ENCODE measurements around the gene KLC4. TPM values are rescaled to one million over a fixed set of nuclear protein-coding genes. Genes with fewer than 3 reads are reported as not detected.
"Not testable (repeated sequence)": the region's sequence is repeated elsewhere in the genome, so short reads cannot be mapped to it uniquely, and the experiment has no call there.

KLC4 gene
- total RNA-seq, 1 experiment from 2014 or later: 10.1 TPM

DNA sequence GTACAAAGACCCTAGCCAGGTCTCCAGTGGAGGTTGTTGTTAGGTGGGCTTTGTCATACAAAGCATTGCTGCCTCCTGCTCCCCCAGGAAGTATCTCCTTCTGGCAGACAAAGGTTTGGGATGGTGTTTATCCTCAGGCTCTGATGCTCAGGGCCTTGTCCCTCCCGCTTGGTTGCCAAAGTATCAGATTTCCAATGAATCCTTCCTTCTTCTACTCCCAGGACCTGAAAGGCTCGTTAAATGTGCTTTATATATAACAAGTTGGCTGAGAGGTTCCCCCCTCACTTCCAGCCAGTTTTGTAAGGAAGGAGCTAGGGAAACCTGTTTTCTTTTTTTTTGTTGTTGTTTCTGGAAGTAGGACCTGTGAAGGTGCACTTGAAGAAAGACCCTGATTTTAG is 31.1 kb downstream of the KLC4 start:
- no peak for DNase-seq (ENCODE audit: extremely low read depth, low read depth)

DNA sequence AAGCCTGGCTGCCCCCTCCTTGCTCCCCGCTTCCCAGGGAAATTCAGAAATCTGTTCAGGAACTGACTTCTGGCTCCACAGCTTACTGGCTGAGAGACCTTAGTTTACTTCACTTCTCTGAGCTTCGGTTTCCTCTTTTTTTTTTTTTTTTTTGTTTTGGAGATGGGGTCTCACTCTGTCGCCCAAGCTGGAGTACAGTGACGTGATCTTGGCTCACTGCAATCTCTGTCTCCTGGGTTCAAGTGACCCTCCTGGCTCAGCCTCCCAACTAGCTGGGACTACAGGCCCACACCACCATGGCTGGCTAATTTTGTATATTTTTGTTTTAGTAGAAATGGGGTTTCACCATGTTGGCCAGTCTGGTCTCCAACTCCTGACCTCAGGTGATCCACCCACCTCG is 31.6 kb downstream of the KLC4 start:
- no peak for DNase-seq (ENCODE audit: extremely low read depth, low read depth)

DNA sequence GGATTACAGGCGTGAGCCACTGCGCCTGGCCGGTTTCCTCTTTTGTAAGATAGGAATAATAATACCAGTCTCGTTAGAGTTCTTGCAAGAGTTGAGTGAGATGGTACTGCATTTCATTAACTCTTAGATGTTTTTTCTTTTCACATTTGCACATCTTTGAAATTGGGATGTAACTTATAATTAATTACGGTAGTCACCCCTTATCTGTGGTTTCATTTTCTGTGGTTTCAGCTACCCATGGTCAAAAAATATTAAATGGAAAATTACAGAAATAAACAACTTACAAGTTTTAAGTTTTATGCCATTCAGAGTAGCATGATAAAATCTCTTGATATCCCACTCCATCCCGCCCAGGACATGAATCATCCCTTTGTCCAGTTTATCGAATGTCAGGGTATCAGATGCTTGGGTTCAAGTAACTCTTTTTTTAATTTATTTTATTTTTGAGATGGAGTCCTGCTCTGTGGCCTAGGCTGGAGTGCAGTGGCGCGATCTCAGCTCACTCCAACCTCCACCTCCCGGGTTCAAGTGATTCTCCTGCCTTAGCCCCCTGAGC is 32.1 kb downstream of the KLC4 start:
- no peak for DNase-seq (ENCODE audit: extremely low read depth, low read depth)

DNA sequence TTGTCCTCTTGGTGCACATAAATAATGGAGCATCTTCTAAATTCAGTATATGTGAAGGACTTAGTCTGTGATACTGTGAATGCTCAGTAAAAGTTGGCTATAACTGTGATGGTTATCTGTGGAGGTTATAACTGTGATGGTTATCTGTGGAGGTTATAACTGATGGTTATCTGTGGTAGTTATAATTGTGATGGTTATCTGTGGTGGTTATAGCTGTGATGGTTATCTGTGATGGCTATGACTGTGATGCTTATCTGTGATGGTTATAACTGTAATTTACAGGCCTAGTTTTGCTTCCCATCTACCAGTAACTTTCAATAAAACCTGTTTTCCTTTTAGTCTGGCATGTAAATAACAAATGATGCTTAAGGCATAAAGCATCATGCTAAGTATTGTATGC is 33.2 kb downstream of the KLC4 start:
- no peak for DNase-seq (ENCODE audit: extremely low read depth, low read depth)

DNA sequence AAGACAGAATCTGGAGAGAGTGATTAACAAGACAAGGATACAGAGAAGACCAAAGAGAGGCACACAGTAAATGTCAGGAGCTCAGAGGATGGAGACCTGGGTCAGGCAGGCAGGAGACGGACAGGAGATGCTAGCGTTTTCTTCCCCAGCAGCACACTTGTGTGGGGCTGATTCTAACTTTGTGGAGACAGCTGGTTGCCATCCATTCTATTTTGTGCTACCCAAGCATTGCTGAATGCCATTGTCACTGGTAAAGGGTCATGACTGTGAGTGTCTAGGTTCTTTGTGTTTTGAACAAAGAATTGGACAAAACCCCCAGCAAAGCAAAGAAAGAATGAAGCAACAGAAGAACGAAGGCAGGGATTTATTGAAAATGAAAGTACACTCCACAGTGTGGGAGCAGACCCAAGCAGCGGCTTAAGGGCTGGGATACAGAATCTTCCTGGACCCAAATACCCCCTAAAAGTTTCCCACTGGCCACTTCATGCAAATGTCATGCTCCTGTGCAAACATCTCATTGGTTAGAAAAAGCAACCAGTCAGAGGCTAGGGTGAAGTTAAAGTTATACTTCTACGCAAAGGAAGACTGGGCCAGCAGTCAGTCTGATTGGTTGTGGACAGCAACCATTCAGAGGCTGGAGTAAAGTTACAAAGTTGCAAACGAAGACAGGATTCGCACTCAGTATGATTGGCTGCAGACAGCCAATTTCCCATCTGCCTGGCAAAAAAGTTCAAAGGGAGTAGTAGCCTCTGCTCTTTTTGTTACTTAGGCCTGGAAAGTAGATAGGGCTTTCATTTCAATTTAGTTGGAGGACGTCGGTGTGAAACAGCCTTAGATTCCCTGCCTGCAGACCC is 34.2 kb downstream of the KLC4 start:
- no peak for DNase-seq (ENCODE audit: extremely low read depth, low read depth)

DNA sequence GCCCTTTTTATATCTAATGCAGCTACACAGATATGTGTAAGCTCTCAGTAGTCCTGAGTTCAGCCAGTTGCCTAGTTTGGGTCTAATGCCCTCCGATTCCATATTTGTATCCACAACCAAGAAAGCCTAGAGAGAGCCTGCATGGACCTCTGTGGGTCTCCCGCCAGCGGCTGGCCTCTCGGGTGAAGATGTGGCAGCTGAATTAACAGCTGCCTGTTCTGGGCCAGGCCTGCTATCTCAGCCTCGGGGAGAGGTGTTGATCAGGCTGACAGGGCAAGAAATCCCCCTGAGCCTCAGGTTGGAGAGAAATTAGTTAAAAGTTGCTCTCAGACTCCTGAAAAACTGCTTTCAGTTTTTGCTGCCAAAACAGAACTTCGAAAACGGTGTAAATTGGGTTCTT is 36.5 kb downstream of the KLC4 start:
- DNase-seq (ENCODE audit: extremely low read depth, low read depth): no peak

DNA sequence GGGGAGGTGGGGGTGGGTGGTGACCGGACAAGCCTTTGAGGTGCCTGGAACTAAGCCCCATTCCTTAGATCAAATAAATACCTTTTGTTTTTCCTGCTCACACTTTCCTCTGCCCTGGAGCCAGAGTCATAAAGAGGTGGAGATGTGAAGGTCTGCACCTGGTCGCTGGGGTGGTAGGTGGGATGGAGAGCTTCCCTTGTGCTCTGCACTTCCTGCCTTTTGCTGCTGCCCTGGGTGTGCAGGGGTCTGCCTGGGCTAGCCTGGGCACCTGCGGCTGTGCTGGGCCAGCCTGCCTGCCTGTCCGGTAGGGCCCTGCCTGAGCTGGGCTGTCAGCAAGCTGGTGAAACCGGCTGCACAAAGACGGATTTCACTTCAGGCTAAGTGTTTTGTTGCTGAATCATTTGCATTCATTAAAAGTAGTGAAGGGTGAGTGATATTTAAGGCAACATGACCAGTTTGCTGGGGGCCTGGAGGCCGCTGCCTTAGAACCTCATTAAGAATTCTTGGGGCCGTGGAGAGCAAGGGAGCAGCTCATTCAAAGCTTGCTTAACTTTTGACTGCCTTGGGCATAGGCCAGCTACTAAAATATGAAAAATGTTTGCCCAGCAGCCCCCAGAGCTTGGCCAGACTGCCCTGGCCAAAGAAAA is 37.1 kb downstream of the KLC4 start:
- no peak for DNase-seq (ENCODE audit: extremely low read depth, low read depth)

DNA sequence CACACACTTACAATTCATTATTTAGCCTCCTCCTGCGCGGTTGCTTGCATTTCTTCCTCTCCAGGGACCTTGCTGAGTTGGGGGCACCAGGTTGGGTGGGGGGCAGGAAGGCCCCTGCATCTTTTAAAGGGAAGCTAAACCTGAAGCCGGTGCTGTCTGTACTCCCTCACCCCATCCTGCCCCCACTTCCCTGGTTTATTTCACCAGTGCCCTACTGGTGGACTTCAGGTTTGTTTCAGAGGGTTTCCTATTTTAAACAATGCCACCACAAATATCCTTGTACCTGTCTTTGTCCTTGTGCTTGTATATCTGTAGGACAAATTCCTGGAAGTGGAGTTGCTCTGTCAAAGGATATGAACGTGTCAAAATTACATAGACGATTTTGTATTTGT is 37.7 kb downstream of the KLC4 start:
- DNase-seq (ENCODE audit: extremely low read depth, low read depth): no peak

DNA sequence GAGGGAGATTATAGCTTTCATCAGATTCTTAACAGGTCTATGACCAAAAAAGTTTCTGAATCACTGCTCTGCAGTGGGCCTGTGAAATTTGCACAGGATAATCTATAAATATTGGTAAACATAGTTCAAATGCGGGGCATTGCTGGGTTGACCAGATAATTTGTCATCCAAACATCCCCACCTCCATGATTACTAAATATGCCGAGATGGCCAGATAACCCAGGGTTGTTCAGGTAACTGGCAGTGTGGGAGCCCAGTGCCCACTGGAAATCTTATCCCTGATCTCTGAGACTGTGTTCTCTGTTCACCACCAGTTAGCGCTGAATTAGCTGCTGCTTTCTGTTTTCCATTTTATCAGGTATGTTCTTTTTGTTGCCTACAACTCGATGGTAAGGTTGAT is 38.1 kb downstream of the KLC4 start:
- DNase-seq (ENCODE audit: extremely low read depth, low read depth): no peak

DNA sequence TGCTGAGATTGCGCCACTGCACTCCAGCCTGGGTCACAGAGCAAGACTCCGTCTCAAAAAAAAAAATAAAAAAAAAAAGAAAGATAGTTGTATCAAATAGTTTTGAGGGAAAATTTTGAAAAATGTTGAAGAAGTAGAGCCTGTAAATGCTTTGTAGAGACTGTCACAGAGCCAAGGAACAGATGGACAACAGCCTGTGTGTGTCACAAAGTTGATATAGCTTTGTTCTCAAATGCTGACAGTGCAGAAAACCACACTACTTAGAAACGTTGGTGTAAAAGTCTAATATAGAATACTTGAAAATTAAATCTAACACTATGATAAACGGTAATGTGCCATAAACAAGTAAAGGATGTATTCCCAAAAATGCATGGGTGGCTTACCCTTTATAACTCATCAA is 42.1 kb downstream of the KLC4 start:
- DNase-seq (ENCODE audit: extremely low read depth, low read depth): no peak

DNA sequence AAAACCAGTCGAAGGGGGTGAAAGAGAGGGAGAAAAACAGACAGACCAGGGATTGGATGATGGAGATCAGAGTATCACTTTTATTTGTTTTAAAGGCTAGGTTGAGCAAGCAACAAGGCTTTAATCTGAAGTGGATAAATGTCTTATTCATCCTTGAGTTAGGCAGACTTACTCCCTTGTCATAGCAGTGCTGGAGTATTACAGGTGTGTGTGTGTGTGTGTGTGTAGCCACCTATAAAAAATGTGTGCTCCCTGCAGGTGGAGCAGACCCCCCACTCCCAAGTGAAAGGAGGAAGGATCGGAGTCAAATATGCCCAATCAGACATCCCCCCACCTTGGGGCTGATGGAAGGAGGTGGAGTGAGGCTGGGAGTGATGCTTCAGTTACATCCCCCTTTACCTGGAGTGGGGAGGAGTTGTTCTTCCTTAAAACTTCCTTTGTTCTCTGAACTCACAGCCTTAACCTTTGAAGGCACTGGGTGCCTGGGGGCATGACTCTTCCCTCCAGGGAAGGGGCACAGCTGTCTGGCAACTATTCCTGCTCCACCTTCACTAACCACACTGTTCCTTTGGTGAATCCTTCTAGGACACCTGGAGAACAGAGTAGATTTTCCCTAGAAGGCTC is 43.9 kb downstream of the KLC4 start:
- DNase-seq (ENCODE audit: extremely low read depth, low read depth): no peak

DNA sequence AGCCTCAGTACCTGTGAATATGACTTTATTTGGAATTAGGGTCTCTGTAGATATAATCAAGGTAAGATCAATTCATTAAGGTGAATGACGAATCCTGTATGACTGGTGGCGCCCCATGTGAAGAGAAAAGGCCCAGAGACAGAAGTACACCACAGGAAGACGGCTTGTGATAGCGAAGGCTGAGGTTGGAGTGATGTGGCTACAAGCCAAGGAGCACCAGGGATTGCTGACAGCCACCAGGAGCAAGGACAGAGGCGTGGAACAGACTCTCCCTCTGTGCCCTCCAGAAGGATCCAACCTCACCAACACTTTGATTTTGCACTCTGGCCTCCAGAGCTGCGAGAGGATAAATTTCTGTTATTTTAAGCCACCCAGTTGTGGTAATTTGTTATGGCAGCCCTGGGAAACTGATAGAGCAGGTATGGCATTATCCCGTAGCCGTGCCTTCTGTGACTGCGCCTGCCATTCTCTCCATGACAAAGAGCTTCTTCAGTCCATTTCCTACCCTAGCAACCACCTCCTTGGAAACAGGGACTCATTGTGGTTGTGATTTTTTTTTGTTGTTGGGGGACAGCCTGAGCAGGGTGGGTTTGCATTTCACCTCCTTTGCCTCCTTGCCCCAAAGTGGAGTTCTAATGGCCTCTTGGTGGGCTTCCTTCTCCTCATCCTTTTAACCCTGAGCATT is 46.2 kb downstream of the KLC4 start:
- no peak for DNase-seq (ENCODE audit: extremely low read depth, low read depth)

DNA sequence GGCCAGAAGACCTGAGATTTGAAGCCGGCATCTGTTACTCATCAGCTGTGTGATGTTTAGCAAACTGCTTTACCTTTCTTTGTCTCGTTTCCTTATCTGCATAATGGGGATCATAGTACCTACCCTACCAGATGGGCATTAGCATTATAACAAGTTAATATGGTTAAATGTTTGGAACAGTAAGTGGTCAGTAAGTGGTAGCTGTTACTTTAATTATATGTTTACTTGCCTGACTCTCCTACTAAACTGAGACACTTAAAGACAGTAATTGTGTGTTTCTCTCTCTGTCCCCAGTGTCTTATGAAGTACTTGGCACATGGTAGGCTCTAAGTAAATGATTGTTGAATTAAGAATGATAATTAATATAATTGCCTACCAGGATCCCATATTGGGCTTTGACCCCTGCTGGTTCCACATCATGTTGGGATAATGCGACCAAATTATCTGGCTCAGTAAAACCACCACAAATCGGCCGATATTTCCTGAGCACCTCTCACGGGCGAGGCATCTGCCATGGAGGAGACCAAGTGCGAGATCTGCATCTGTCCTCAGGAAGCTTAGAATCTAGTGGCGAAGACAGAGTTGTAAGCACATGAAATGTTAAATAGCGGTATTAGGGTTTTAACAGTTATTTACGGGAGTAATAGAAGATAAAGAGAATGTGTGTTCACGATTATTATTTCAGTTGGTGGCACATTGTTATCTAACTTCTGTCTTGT is 48.1 kb downstream of the KLC4 start:
- DNase-seq (ENCODE audit: extremely low read depth, low read depth): no peak

DNA sequence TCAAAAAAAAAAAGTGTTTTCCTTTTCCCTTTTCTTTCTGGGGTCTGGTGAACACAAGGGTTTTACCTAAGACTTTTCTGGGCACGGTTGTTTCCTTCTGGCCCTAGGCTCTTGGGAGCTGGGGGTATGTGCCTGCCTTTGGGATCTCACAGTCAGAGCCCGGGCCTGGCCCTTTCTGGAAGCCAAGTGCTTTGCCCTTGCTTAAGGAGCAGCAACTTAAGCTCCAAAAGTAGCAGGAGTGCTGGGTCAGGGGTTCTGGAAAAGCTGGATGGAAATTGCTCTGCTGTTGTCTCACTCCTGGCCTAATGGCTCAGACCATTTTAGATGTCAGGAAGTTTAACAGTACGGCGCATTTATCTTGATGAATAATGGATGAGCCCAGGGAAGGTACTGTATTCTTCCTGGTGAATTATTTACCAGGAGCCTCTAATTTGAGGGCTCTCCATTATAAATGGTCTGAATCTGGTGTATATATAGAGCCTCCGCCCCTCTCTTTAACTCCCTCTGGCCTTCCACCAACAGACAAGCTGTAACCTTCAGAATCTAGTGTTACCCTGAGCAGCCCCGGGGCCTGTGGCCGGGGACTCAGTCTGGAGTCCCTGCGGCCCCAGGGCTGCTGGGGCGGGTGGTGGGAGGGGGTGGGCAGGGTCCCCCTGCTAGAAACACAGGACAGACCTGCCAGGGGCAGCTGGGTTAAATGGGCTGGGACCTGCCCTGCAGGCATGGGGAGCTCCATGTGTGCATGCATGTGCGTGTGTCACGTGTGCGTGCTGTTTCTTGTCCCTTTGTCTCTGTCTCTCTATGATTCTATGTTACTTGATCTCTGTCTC is 54.2 kb downstream of the KLC4 start:
- no peak for DNase-seq (ENCODE audit: extremely low read depth, low read depth)

DNA sequence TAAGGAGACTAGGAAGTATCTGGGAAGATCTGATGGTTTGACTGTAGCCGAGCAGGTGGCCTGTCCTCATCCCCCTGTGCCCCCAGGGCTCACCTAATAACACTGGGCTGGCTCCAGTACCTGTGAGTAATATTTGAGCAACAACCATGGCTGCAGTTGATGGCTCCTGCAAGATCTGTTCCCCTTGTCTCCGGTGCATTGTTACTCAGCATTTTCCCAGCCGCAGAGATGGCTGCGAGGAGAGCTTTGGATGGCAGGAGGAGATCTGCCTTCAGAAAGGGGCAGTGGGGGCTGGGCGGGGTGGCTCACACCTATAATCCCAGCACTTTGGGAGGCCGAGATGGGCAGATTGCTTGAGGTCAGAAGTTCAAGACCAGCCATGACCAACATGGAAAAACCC is 55.9 kb downstream of the KLC4 start:
- DNase-seq (ENCODE audit: extremely low read depth, low read depth): no peak

DNA sequence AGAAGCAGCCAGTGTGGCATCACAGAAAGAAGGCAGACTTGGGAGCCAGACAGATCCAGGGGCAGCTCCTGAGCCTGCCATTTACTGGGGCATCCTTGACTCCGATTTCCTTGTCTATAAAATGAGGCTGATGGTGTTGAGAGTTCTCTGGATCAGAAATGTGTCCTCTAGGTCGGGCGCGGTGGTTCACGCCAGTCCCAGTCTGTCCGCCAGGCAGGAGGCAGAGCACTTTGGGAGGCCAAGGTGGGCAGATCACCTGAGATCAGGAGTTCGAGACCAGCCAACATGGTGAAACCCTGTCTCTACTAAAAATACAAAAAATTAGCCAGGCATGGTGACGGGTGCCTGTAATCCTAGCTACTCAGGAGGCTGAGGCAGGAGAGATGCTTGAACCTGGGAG is 58.0 kb downstream of the KLC4 start:
- not testable (repeated sequence) for DNase-seq (ENCODE audit: extremely low read depth, low read depth)

DNA sequence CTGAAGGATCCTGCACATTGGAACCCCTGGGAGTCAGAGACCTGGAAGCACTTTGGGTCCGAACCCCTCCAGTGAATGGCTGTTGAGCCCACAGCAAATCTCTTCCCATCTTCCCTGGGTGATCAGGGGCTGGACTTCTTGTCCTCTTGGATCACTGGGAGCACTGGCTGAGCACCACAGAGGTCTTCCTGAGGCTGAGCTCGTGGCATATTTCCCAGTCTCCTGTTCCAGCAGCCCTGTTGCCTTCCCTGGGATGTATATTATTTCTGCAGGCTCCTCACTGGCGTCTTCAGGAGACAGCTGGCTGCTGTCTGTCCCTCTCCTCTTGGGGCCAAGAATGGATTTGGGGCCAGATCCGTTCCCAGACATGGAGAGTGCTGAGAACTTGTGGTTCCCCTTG is 60.1 kb downstream of the KLC4 start:
- DNase-seq (ENCODE audit: extremely low read depth, low read depth): no peak

DNA sequence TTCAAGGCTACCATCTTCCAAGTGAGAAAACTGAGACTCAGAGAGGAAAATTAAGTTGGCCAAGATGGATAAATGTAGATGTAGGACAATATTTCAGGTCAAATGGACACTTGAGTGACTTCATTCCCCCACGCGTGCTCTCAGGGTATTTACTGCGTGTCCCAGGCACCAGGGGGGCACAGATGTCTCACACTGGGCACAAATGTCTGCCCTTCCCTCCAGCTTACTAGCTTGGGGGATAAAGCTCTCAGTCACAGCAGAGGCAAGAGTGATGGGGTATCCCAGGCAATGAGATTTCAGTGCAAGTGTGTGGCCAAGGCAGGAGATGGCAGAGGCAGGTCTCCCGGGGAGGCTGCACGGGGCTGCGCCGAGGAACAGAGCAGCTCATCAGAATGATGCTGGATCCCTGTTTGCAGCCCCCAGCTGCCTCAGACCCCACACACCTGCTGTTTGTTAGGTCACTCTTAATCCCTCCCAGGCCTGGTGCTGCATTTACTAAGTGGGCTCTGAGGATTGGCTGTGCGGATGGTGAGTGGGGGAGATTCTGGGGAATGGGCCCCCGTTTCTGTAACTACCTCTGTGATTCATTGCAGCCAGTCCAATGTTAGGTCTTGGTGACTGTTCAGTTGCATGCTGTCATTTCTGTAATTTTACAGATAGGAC is 60.8 kb downstream of the KLC4 start:
- DNase-seq (ENCODE audit: extremely low read depth, low read depth): no peak
